Pancreas (tissue), 10 donors: ENCODE data around the gene EFTUD2. TPM values are rescaled to one million over a fixed set of nuclear protein-coding genes. Genes with fewer than 3 reads are reported as not detected.
A peak's percentile ranks its signal among the peaks of the same experiment; 100 is the strongest.

Experiments used
- ATAC-seq, 4 donors: fragments of 200-7000 bp; cut with Tn5 transposase; one replicate each; pipeline versions ENCODE4 v1.8.0 to v1.9.1; 2020; ENCODE audit warnings: mild to moderate bottlenecking in 4 of 4, moderate library complexity in 4 of 4
- DNase-seq, 6 donors: peaks; one replicate each; pipeline ENCODE4 v3.0.0-alpha.2; 2020
- FAIRE-seq: peaks from 2 replicates; lab custom pipeline; 2012; peaks lifted over from hg19 to GRCh38; lab: Jason Lieb, UNC
- H3K27ac ChIP-seq, 4 donors: fragments of 200-600 bp; sonication (generic); 1 replicate in 3 of 4; 2 replicates in 1 of 4; pipeline versions ENCODE4 v1.5.0 to v1.8.0; 2020
- H3K27me3 ChIP-seq, 4 donors: fragments of 200-600 bp; one replicate each; pipeline ENCODE4 v1.8.0; 2021
- H3K36me3 ChIP-seq, 3 donors: fragments of 200-600 bp; sonication (generic) in 1 of 3; one replicate each; pipeline versions ENCODE4 v1.5.0 to v1.8.0; 2020 to 2021
- H3K4me1 ChIP-seq, 3 donors: fragments of 200-600 bp; one replicate each; pipeline ENCODE4 v1.8.0; 2021
- H3K4me3 ChIP-seq, 4 donors: fragments of 200-600 bp; sonication (generic) in 2 of 4; one replicate each; pipeline versions ENCODE4 v1.5.0 to v1.8.0; 2020 to 2021
- H3K9me3 ChIP-seq, 4 donors: fragments of 200-600 bp; one replicate each; pipeline ENCODE4 v1.8.0; 2021
- CTCF ChIP-seq, 4 donors: fragments of 200-600 bp; sonication (generic) in 3 of 4; IDR thresholded peaks; one replicate each; pipeline versions ENCODE4 v1.5.0 to v1.8.0; 2021; ENCODE audit warnings: antibody characterized with exemption in 4 of 4
- WGBS, 2 donors: extraction: QIAGEN DNeasy Blood & Tissue Kit; methylation state at CpG; one replicate each; pipeline ENCODE4 v1.1.7; 2013; 5-methylcytosine and 5-hydroxymethylcytosine counted together
- intact Hi-C, 3 donors: fragments of 100-400 bp; cut with DNase I; formaldehyde crosslinking; loops; one replicate each; pipeline versions ENCODE4 v1.11.1 to v1.14.2; 2022
- polyA plus RNA-seq, 2 donors: library from polyadenylated mRNA; stranded (reverse); fragments of 200-250 nt; gene quantifications; one replicate each; pipeline ENCODE4 v1.2.3, GENCODE V29; 2013
- total RNA-seq, 6 donors: library from RNA; stranded (reverse); fragmentation: NEBNext Ultra II Directional in 4 of 6; extraction: Animal tissue kit (Norgen Biotek cat#: 25700) in 4 of 6; gene quantifications; one replicate each; pipeline versions ENCODE4 v1.2.1 to v1.2.4, GENCODE V29; 2021 to 2023
- donor health status: healthy with polysubstance abuse.
- donor health status: DM: no; HTN: no; CAD: no; lungs with moderate emphysema.
- donor health status: DM: no; HTN: no; CAD: no.
- donor health status: control.
- donor health status: control.
- donor health status: Bipolar disorder and iron deficiency.
- donor health status: DM: yes; HTN: yes; CAD: no.
- donor health status: DM: no; HTN: no; CAD: no.
- donor health status: DM: no; HTN: no; CAD: no.
- donor health status: DM: yes; HTN: yes; CAD: no.

Gene EFTUD2
- total and polyA plus RNA-seq, 8 donors, result 18.8 to 42.7 (median 33.5) TPM

GRCh38 chr17:44915862-44916780 is 16.9 kb upstream of the EFTUD2 start:
- intact Hi-C loops, result loop anchor here in 1 of 3 donors (10.0 kb wide), 1 partner anchor 179 kb away; no protein-coding TSS in a partner anchor
- no peaks in the 10 kb centered on the region for H3K36me3 ChIP-seq
- DNase-seq (no peak), ATAC-seq (peak in 2 of 4 donors; percentile 6 to 8), FAIRE-seq (no peak)
- H3K4me1 ChIP-seq, result peaks cover 0 to 2% (median 0%) of the 10 kb centered on the region in 3 donors
- no peak for TF ChIP-seq CTCF (IDR thresholded peaks at IDR 0.05)
- WGBS, 2 donors, result 62 to 65% methylated on average over 11 of the region's 11 CpGs
- no peaks in the 10 kb centered on the region for H3K9me3 ChIP-seq
- no peaks in the 10 kb centered on the region for H3K27me3 ChIP-seq
- H3K4me3 ChIP-seq, result no peak overlapping the region
- peak overlapping the region; percentile 65 to 81 (median 68) for H3K27ac ChIP-seq

DNA sequence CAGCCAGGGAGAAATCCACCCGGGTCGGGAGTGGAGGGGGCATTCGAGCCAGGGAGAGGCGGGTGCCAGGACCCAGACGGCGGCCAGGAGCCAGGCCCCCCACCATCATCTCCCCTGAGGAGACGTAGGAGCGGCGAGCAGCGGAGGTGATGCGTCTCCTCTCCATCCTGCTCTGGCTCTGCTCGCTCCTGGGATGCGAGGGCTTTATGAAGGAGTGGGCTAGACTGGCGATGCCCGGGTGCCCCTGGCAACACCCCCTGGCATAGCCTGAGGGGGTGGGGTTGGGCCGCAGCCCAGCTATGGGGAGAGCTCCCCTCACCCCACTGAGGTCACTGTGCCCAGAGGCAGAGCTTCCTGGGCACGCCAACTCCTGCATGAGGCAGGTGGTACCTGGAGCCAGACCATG is 16.1 kb upstream of the EFTUD2 start, which contains the start of gene GFAP:
Gene GFAP (minus strand): TSS at position 180 of the 406 bp plus-strand sequence. CDS start 14 bp downstream, at position 166.
- Histone ChIP-seq H3K9me3 (no peaks in the 10 kb centered on the region), H3K36me3 (no peaks in the 10 kb centered on the region), H3K27me3 (no peaks in the 10 kb centered on the region), H3K27ac (peak within 1 kb of the TSS; percentile 65 to 81 (median 68)), H3K4me1 (peaks cover 0 to 4% (median 0%) of the 10 kb centered on the region in 3 donors), H3K4me3 (no peak within 1 kb of the TSS)
- intact Hi-C loops, result loop anchor here in 1 of 3 donors (10.0 kb wide), 1 partner anchor 179 kb away; no protein-coding TSS in a partner anchor
- ATAC-seq (no peak), DNase-seq (peak in 1 of 6 donors; percentile 58), FAIRE-seq (no peak)
- 68 to 79% methylated on average over 16 to 17 of the region's 17 CpGs for WGBS, 2 donors
- TF ChIP-seq CTCF (IDR thresholded peaks at IDR 0.05), result no peak

- WGBS, 2 donors, result 75 to 83% methylated on average over 18 to 19 of the region's 19 CpGs
- Histone ChIP-seq H3K36me3 (no peaks in the 10 kb centered on the region), H3K27ac (peak overlapping the region in 1 of 4 donors; percentile 81), H3K4me1 (peaks cover 0 to 4% (median 0%) of the 10 kb centered on the region in 3 donors), H3K27me3 (no peaks in the 10 kb centered on the region), H3K4me3 (no peak overlapping the region), H3K9me3 (no peaks in the 10 kb centered on the region)
- ATAC-seq (no peak), DNase-seq (peak in 1 of 6 donors; percentile 54), FAIRE-seq (no peak)
- intact Hi-C loops, result loop anchor here in 1 of 3 donors (10.0 kb wide), 1 partner anchor 180 kb away; no protein-coding TSS in a partner anchor
- no peak for TF ChIP-seq CTCF (IDR thresholded peaks at IDR 0.05)
These were observed 15.5 kb upstream of the EFTUD2 start for GRCh38 chr17:44914698-44915271.

- H3K4me3 ChIP-seq, result no peak overlapping the region
- intact Hi-C loops, result loop anchor here in 1 of 3 donors (10.0 kb wide), 1 partner anchor 181 kb away; no protein-coding TSS in a partner anchor
- DNase-seq (no peak), FAIRE-seq (no peak), ATAC-seq (no peak)
- no peaks in the 10 kb centered on the region for H3K27me3 ChIP-seq
- H3K27ac ChIP-seq, result no peak overlapping the region
- 68 to 74% methylated on average over 4 of the region's 4 CpGs for WGBS, 2 donors
- no peaks in the 10 kb centered on the region for H3K9me3 ChIP-seq
- peaks cover 0 to 4% (median 0%) of the 10 kb centered on the region in 3 donors for H3K4me1 ChIP-seq
- H3K36me3 ChIP-seq, result no peaks in the 10 kb centered on the region
- no peak for TF ChIP-seq CTCF (IDR thresholded peaks at IDR 0.05)
These were observed 14.9 kb upstream of the EFTUD2 start for GRCh38 chr17:44914148-44914547.
